Neuronal stem cell (in vitro differentiated cells): ENCODE measurements around the gene TRERF1.

ENCODE experiments used
- DNase-seq: peaks from one replicate; pipeline ENCODE4 v3.0.0-alpha.2; 2013; ENCODE audit warnings: low spot score
- H2AFZ ChIP-seq: one replicate; pipeline ENCODE4 v1.6.1; 2013; ENCODE audit warnings: mild to moderate bottlenecking, low read length, inconsistent platforms
- H2AK5ac ChIP-seq: 2 replicates; pipeline ENCODE4 v1.6.1; 2013; ENCODE audit warnings: low read depth, mild to moderate bottlenecking, inconsistent platforms, low read length, moderate library complexity, mixed read lengths
- H2BK120ac ChIP-seq: 2 replicates; pipeline ENCODE4 v1.6.1; 2013; ENCODE audit warnings: low read depth, mild to moderate bottlenecking, inconsistent platforms, low read length, moderate library complexity, mixed read lengths
- H2BK12ac ChIP-seq: one replicate; pipeline ENCODE4 v1.6.1; 2013; ENCODE audit warnings: low read length, inconsistent platforms
- H2BK15ac ChIP-seq: 2 replicates; pipeline ENCODE4 v1.6.1; 2013; ENCODE audit warnings: mild to moderate bottlenecking, low read length, inconsistent platforms, mixed read lengths
- H2BK5ac ChIP-seq: one replicate; pipeline ENCODE4 v1.6.1; 2013; ENCODE audit warnings: inconsistent platforms, mild to moderate bottlenecking, low read length, moderate library complexity
- H3K14ac ChIP-seq: one replicate; pipeline ENCODE4 v1.6.1; 2013; ENCODE audit warnings: low read length, inconsistent platforms
- H3K18ac ChIP-seq: 2 replicates; pipeline ENCODE4 v1.6.1; 2013; ENCODE audit warnings: low read length, inconsistent platforms
- H3K23ac ChIP-seq: 2 replicates; pipeline ENCODE4 v1.6.1; 2013; ENCODE audit warnings: low read depth, mild to moderate bottlenecking, mixed read lengths, low read length, inconsistent platforms; ENCODE audit not compliant: poor library complexity
- H3K27ac ChIP-seq: replicated peaks from 3 replicates; pipeline ENCODE4 v1.5.1; 2013; ENCODE audit warnings: low read length, inconsistent platforms
- H3K27me3 ChIP-seq, 3 experiments: 2 replicates each; pipeline ENCODE4 v1.6.1; 2013; ENCODE audit warnings: low read length in 3 of 3, mild to moderate bottlenecking in 2 of 3, inconsistent platforms in 1 of 3, low read depth in 1 of 3, mixed read lengths in 1 of 3, moderate library complexity in 1 of 3; ENCODE audit not compliant: control insufficient read depth in 3 of 3, insufficient read depth in 3 of 3
- H3K36me3 ChIP-seq, 2 donors: replicated peaks in 1 of 2; 2 replicates each; pipeline ENCODE4 v1.6.1; 2013; ENCODE audit warnings: low read length in 2 of 2; ENCODE audit not compliant: control insufficient read depth in 2 of 2, insufficient read depth in 2 of 2
- H3K4ac ChIP-seq: 2 replicates; pipeline ENCODE4 v1.6.1; 2013; ENCODE audit warnings: inconsistent platforms, mild to moderate bottlenecking, low read length, moderate library complexity
- H3K4me1 ChIP-seq, 2 donors: 1 replicate in 1 of 2; 2 replicates in 1 of 2; pipeline ENCODE4 v1.6.1; 2013; ENCODE audit warnings: low read length in 2 of 2, low read depth in 1 of 2; ENCODE audit not compliant: control insufficient read depth in 2 of 2, insufficient read depth in 1 of 2
- H3K4me2 ChIP-seq: one replicate; pipeline ENCODE4 v1.6.1; 2013; ENCODE audit warnings: mild to moderate bottlenecking, low read length, inconsistent platforms; ENCODE audit not compliant: insufficient read depth, poor library complexity, severe bottlenecking
- H3K4me3 ChIP-seq, 2 donors: 2 replicates each; pipeline ENCODE4 v1.5.1; 2013; ENCODE audit warnings: low read length in 2 of 2, mild to moderate bottlenecking in 2 of 2, inconsistent platforms in 1 of 2, moderate library complexity in 1 of 2
- H3K79me1 ChIP-seq: one replicate; pipeline ENCODE4 v1.6.1; 2013; ENCODE audit warnings: low read depth, mild to moderate bottlenecking, inconsistent platforms, low read length, moderate library complexity
- H3K9ac ChIP-seq: one replicate; pipeline ENCODE4 v1.6.1; 2013; ENCODE audit warnings: mild to moderate bottlenecking, low read depth, low read length, inconsistent platforms; ENCODE audit not compliant: poor library complexity
- H3K9me3 ChIP-seq, 2 donors: replicated peaks in 1 of 2; 2 replicates each; pipeline versions ENCODE3 to v1.6.1; 2013; ENCODE audit warnings: low read length in 2 of 2, mild to moderate bottlenecking in 2 of 2, inconsistent platforms in 1 of 2, low read depth in 1 of 2, mixed read lengths in 1 of 2, moderate library complexity in 1 of 2; ENCODE audit not compliant: control insufficient read depth in 2 of 2, insufficient read depth in 1 of 2
- H4K8ac ChIP-seq: one replicate; pipeline ENCODE4 v1.6.1; 2013; ENCODE audit warnings: low read depth, mild to moderate bottlenecking, inconsistent platforms, low read length, moderate library complexity
- H4K91ac ChIP-seq: one replicate; pipeline ENCODE4 v1.6.1; 2013; ENCODE audit warnings: low read length, low read depth, mild to moderate bottlenecking, inconsistent platforms; ENCODE audit not compliant: poor library complexity
- whole genome bisulfite sequencing, 2 donors: extraction: QIAGEN DNeasy Blood & Tissue Kit; methylation state at CpG; one replicate each; pipeline ENCODE4 v1.1.7; 2013; ENCODE audit warnings: missing lambda C conversion rate in 2 of 2, mixed read lengths in 1 of 2; ENCODE audit not compliant: insufficient read length in 2 of 2, insufficient replicate concordance in 1 of 2; ENCODE audit errors: extremely low coverage in 2 of 2; 5-methylcytosine and 5-hydroxymethylcytosine counted together

TRERF1 gene

GRCh38 chr6:42295181-42295580 is 156.5 kb downstream of the TRERF1 start:
- no peak overlapping the region for H3K4ac ChIP-seq
- no peak overlapping the region for H3K4me3 ChIP-seq
- no peak overlapping the region for H2BK120ac ChIP-seq
- no peak overlapping the region for H2AK5ac ChIP-seq
- H3K23ac ChIP-seq, result no peak overlapping the region
- no peak overlapping the region for H4K91ac ChIP-seq
- H2BK5ac ChIP-seq, result no peak overlapping the region
- no peaks in the 10 kb centered on the region for H3K4me1 ChIP-seq
- no peaks in the 10 kb centered on the region for H3K27me3 ChIP-seq
- no CpG with 5 or more reads among the region's 1 CpG for WGBS, 2 donors
- H2BK15ac ChIP-seq, result no peak overlapping the region
- H3K18ac ChIP-seq, result no peak overlapping the region
- no peak overlapping the region for H3K27ac ChIP-seq
- peaks cover 4 to 30% of the 10 kb centered on the region in 2 donors for H3K36me3 ChIP-seq
- no peaks in the 10 kb centered on the region for H3K79me1 ChIP-seq
- no peak overlapping the region for H2BK12ac ChIP-seq
- H4K8ac ChIP-seq, result no peak overlapping the region
- H3K4me2 ChIP-seq, result no peak overlapping the region
- no peak overlapping the region for H2AFZ ChIP-seq
- peaks cover 0 to 2% of the 10 kb centered on the region in 2 donors for H3K9me3 ChIP-seq
- DNase-seq, result no peak
- no peak overlapping the region for H3K14ac ChIP-seq
- no peak overlapping the region for H3K9ac ChIP-seq

- Histone ChIP-seq H3K4ac (no peak overlapping the region), H3K27me3 (no peaks in the 10 kb centered on the region), H3K4me2 (no peak overlapping the region), H2BK12ac (no peak overlapping the region), H3K18ac (no peak overlapping the region), H3K79me1 (peaks cover 1% of the 10 kb centered on the region), H3K36me3 (peaks cover 2 to 25% of the 10 kb centered on the region in 2 donors), H3K23ac (no peak overlapping the region), H4K8ac (no peak overlapping the region), H2AFZ (no peak overlapping the region), H3K4me1 (no peaks in the 10 kb centered on the region), H4K91ac (no peak overlapping the region), H3K9ac (no peak overlapping the region), H3K27ac (no peak overlapping the region), H2BK5ac (no peak overlapping the region), H3K4me3 (no peak overlapping the region), H2BK15ac (no peak overlapping the region), H2BK120ac (no peak overlapping the region), H2AK5ac (no peak overlapping the region), H3K9me3 (peaks cover 0 to 2% of the 10 kb centered on the region in 2 donors), H3K14ac (no peak overlapping the region)
- DNase-seq, result no peak
- no CpG with 5 or more reads among the region's 3 CpGs for WGBS, 2 donors
These were observed 157.0 kb downstream of the TRERF1 start for GRCh38 chr6:42294759-42295158.

- H2BK120ac ChIP-seq, result no peak overlapping the region
- H4K91ac ChIP-seq, result no peak overlapping the region
- no peak overlapping the region for H3K4me3 ChIP-seq
- no peak overlapping the region for H2AK5ac ChIP-seq
- no peak overlapping the region for H3K4ac ChIP-seq
- peaks cover 1% of the 10 kb centered on the region for H3K79me1 ChIP-seq
- H2BK12ac ChIP-seq, result no peak overlapping the region
- H4K8ac ChIP-seq, result no peak overlapping the region
- no peak overlapping the region for H3K14ac ChIP-seq
- H2AFZ ChIP-seq, result no peak overlapping the region
- H3K9ac ChIP-seq, result no peak overlapping the region
- H3K18ac ChIP-seq, result no peak overlapping the region
- no peaks in the 10 kb centered on the region for H3K4me1 ChIP-seq
- peaks cover 0 to 2% of the 10 kb centered on the region in 2 donors for H3K9me3 ChIP-seq
- peaks cover 0 to 18% of the 10 kb centered on the region in 2 donors for H3K36me3 ChIP-seq
- H2BK15ac ChIP-seq, result no peak overlapping the region
- no peak overlapping the region for H3K4me2 ChIP-seq
- no peak overlapping the region for H3K23ac ChIP-seq
- H2BK5ac ChIP-seq, result no peak overlapping the region
- no peak for DNase-seq
- H3K27ac ChIP-seq, result no peak overlapping the region
- no CpG with 5 or more reads among the region's 5 CpGs for WGBS, 2 donors
- H3K27me3 ChIP-seq, result no peaks in the 10 kb centered on the region
These were observed 158.2 kb downstream of the TRERF1 start for GRCh38 chr6:42293386-42293977.

GRCh38 chr6:42292004-42292740 is 159.6 kb downstream of the TRERF1 start:
- H3K4me2 ChIP-seq, result no peak overlapping the region
- H3K27ac ChIP-seq, result no peak overlapping the region
- no peak overlapping the region for H3K4me3 ChIP-seq
- H3K18ac ChIP-seq, result no peak overlapping the region
- no peak overlapping the region for H4K91ac ChIP-seq
- no peak overlapping the region for H3K23ac ChIP-seq
- no CpG with 5 or more reads among the region's 9 CpGs for WGBS, 2 donors
- H3K4ac ChIP-seq, result no peak overlapping the region
- no peak for DNase-seq
- H2BK12ac ChIP-seq, result no peak overlapping the region
- H3K4me1 ChIP-seq, result no peaks in the 10 kb centered on the region
- no peak overlapping the region for H3K14ac ChIP-seq
- H2AK5ac ChIP-seq, result no peak overlapping the region
- no peak overlapping the region for H3K9ac ChIP-seq
- H3K27me3 ChIP-seq, result no peaks in the 10 kb centered on the region
- H3K79me1 ChIP-seq, result peaks cover 1% of the 10 kb centered on the region
- H3K36me3 ChIP-seq, result peaks cover 0 to 13% of the 10 kb centered on the region in 2 donors
- no peak overlapping the region for H2BK5ac ChIP-seq
- H3K9me3 ChIP-seq, result peaks cover 0 to 2% of the 10 kb centered on the region in 2 donors
- no peak overlapping the region for H4K8ac ChIP-seq
- no peak overlapping the region for H2BK15ac ChIP-seq
- H2AFZ ChIP-seq, result no peak overlapping the region
- H2BK120ac ChIP-seq, result no peak overlapping the region
